IMR-90 (cell line): ENCODE measurements around the gene PDCL3. TPM values are rescaled to one million over a fixed set of nuclear protein-coding genes. Genes with fewer than 3 reads are reported as not detected.

Experiments
- ATAC-seq: fragments of 200-7000 bp; cut with Tn5 transposase; 2 replicates; pipeline ENCODE4 v1.9.1; 2020; ENCODE audit warnings: low read depth, mild to moderate bottlenecking, moderate library complexity
- BruUV-seq: library from RNA; stranded (reverse); fragments of 400-500 nt; replicated peaks from 2 replicates; lab custom pipeline; 2021; lab: Mats Ljungman, UMichigan
- CTCF ChIA-PET: fragments of 300-600 bp; formaldehyde crosslinking; extraction: SDS; loops from one replicate; lab custom pipeline; 2021; ENCODE audit warnings: antibody characterized with exemption; lab: Yijun Ruan, JAX
- POLR2A ChIA-PET: fragments of 300-600 bp; sonication (Branson Sonifier 250); formaldehyde crosslinking; loops from one replicate; lab custom pipeline; 2022; ENCODE audit warnings: antibody characterized with exemption; ENCODE audit not compliant: unreplicated experiment; lab: Charles Lee
- DNase-seq: peaks from one replicate; pipeline ENCODE4 v3.0.0; 2013
- H2AFZ ChIP-seq: replicated peaks from 2 replicates; pipeline ENCODE3; 2013; ENCODE audit warnings: low read length, mild to moderate bottlenecking; ENCODE audit not compliant: poor library complexity
- H2AK5ac ChIP-seq: 2 replicates; pipeline ENCODE4 v1.6.1; 2013; ENCODE audit warnings: low read depth, low read length, inconsistent platforms
- H2AK9ac ChIP-seq: replicated peaks from 2 replicates; pipeline ENCODE3; 2013; ENCODE audit warnings: mild to moderate bottlenecking, low read depth, low read length, moderate library complexity; ENCODE audit not compliant: poor library complexity
- H2BK120ac ChIP-seq: 2 replicates; pipeline ENCODE4 v1.6.1; 2013; ENCODE audit warnings: low read depth, low read length, inconsistent platforms
- H2BK15ac ChIP-seq: 3 replicates; pipeline ENCODE4 v1.6.1; 2013; ENCODE audit warnings: low read depth, low read length, inconsistent platforms
- H2BK20ac ChIP-seq: 2 replicates; pipeline ENCODE4 v1.6.1; 2013; ENCODE audit warnings: low read depth, mild to moderate bottlenecking, inconsistent platforms, low read length, moderate library complexity
- H2BK5ac ChIP-seq: 2 replicates; pipeline ENCODE4 v1.6.1; 2013; ENCODE audit warnings: mild to moderate bottlenecking, low read depth, low read length, inconsistent platforms; ENCODE audit not compliant: poor library complexity, severe bottlenecking
- H3K14ac ChIP-seq: replicated peaks from 2 replicates; pipeline ENCODE4 v1.6.1; 2013; ENCODE audit warnings: low read depth, low read length, inconsistent platforms
- H3K18ac ChIP-seq: 2 replicates; pipeline ENCODE4 v1.6.1; 2013; ENCODE audit warnings: low read depth, low read length, control low read depth
- H3K23ac ChIP-seq: 2 replicates; pipeline ENCODE4 v1.6.1; 2013; ENCODE audit warnings: low read depth, low read length, inconsistent platforms
- H3K27ac ChIP-seq: 2 replicates; pipeline ENCODE4 v1.5.1; 2013; ENCODE audit warnings: mild to moderate bottlenecking, control low read depth, low read length; ENCODE audit not compliant: insufficient read depth
- H3K27me3 ChIP-seq: 2 replicates; pipeline ENCODE4 v1.6.1; 2013; ENCODE audit warnings: low read length; ENCODE audit not compliant: control insufficient read depth, insufficient read depth
- H3K36me3 ChIP-seq: 2 replicates; pipeline ENCODE4 v1.6.1; 2013; ENCODE audit warnings: low read length, mixed read lengths; ENCODE audit not compliant: control insufficient read depth, insufficient read depth
- H3K4ac ChIP-seq: 2 replicates; pipeline ENCODE4 v1.6.1; 2013; ENCODE audit warnings: low read depth, low read length, inconsistent platforms
- H3K4me1 ChIP-seq: 2 replicates; pipeline ENCODE4 v1.6.1; 2013; ENCODE audit warnings: low read length, mixed read lengths; ENCODE audit not compliant: control insufficient read depth, insufficient read depth
- H3K4me2 ChIP-seq: 2 replicates; pipeline ENCODE4 v1.6.1; 2013; ENCODE audit warnings: low read depth, mild to moderate bottlenecking, control low read depth, low read length, moderate library complexity
- H3K4me3 ChIP-seq: 2 replicates; pipeline ENCODE4 v1.5.1; 2013; ENCODE audit warnings: low read depth, mild to moderate bottlenecking, control low read depth, low read length, moderate library complexity; ENCODE audit not compliant: insufficient read depth
- H3K56ac ChIP-seq: 2 replicates; pipeline ENCODE4 v1.6.1; 2013; ENCODE audit warnings: low read length, inconsistent platforms; ENCODE audit not compliant: insufficient read depth; ENCODE audit errors: extremely low read depth
- H3K79me1 ChIP-seq, 2 experiments: 2 replicates each; pipeline ENCODE4 v1.6.1; 2013; ENCODE audit warnings: low read length in 2 of 2, inconsistent platforms in 1 of 2, low read depth in 1 of 2
- H3K9ac ChIP-seq: 2 replicates; pipeline ENCODE4 v1.6.1; 2013; ENCODE audit warnings: low read depth, low read length, control low read depth
- H3K9me1 ChIP-seq: 2 replicates; pipeline ENCODE4 v1.6.1; 2013; ENCODE audit warnings: low read length, inconsistent platforms; ENCODE audit not compliant: insufficient read depth
- H3K9me3 ChIP-seq: 2 replicates; pipeline ENCODE4 v1.6.1; 2013; ENCODE audit warnings: low read length; ENCODE audit not compliant: control insufficient read depth, insufficient read depth
- H4K20me1 ChIP-seq: 2 replicates; pipeline ENCODE4 v1.6.1; 2013; ENCODE audit warnings: low read length, inconsistent platforms; ENCODE audit not compliant: insufficient read depth
- H4K5ac ChIP-seq: 2 replicates; pipeline ENCODE4 v1.6.1; 2013; ENCODE audit warnings: mild to moderate bottlenecking, low read depth, low read length, control low read depth
- H4K8ac ChIP-seq, 2 experiments: 2 replicates each; pipeline ENCODE4 v1.6.1; 2013; ENCODE audit warnings: low read depth in 2 of 2, low read length in 2 of 2, control low read depth in 1 of 2, inconsistent platforms in 1 of 2
- H4K91ac ChIP-seq: 2 replicates; pipeline ENCODE4 v1.6.1; 2013; ENCODE audit warnings: low read depth, low read length, inconsistent platforms; ENCODE audit not compliant: insufficient read depth
- CTCF ChIP-seq: conservative IDR thresholded peaks from 2 replicates; pipeline ENCODE4 v1.5.1; 2012; ENCODE audit warnings: mild to moderate bottlenecking, low read depth, low read length, improper control_type of control experiment
- NFE2L2 ChIP-seq: fragments of 150-350 bp; IDR thresholded peaks from 2 replicates; pipeline ENCODE4 v1.6.1; 2016; ENCODE audit warnings: low read depth, mild to moderate bottlenecking, low read length
- POLR2A ChIP-seq: IDR thresholded peaks from 2 replicates; pipeline ENCODE4 v1.6.1; 2012; ENCODE audit warnings: mild to moderate bottlenecking, low read depth, low read length
- RAD21 ChIP-seq: IDR thresholded peaks from 2 replicates; pipeline ENCODE4 v1.6.1; 2012; ENCODE audit warnings: low read length, improper control_type of control experiment
- SMC3 ChIP-seq: fragments of 150-350 bp; IDR thresholded peaks from 2 replicates; pipeline ENCODE4 v1.6.1; 2016; ENCODE audit warnings: low read depth, mild to moderate bottlenecking, antibody characterized with exemption, low read length, moderate library complexity
- WGBS, 2 experiments: methylation state at CpG; one replicate each; pipeline versions ENCODE4 v1.1.5 to v1.1.7; 2013; ENCODE audit warnings: missing lambda C conversion rate in 2 of 2; ENCODE audit not compliant: insufficient read length in 1 of 2; ENCODE audit errors: extremely low coverage in 2 of 2; 5-methylcytosine and 5-hydroxymethylcytosine counted together
- dilution Hi-C: fragments of 300-500 bp; cut with HindIII; formaldehyde crosslinking; loops from one replicate; pipeline ENCODE4 v1.14.3; 2018; ENCODE audit warnings: low sequenced_read_pairs; ENCODE audit not compliant: unreplicated experiment
- in situ Hi-C: fragments of 300-500 bp; cut with MboI; formaldehyde crosslinking; loops from 3 replicates; pipeline ENCODE4 v1.14.3; 2019; ENCODE audit warnings: low sequenced_read_pairs, inconsistent platforms, mixed read lengths
- intact Hi-C: fragments of 100-400 bp; cut with micrococcal nuclease; formaldehyde crosslinking; loops from 2 replicates; pipeline ENCODE4 v1.10.0; 2022
- polyA plus RNA-seq, 3 experiments: library from polyadenylated mRNA; depleted of rRNA; stranded (reverse); fragments of >200 nt; gene quantifications; 2 replicates each; pipeline ENCODE4 v1.2.3, GENCODE V29; 2012; ENCODE audit warnings: low replicate concordance in 1 of 3
- total RNA-seq: library from RNA; depleted of rRNA; stranded (reverse); fragments of >200 nt; gene quantifications from 2 replicates; pipeline ENCODE4 v1.2.3, GENCODE V29; 2012

PDCL3 gene
- total and polyA plus RNA-seq, 2 of the 4 experiments (the other 2 are of a cell fraction), result 9.5 to 26.4 TPM

- H2BK5ac ChIP-seq, result no peak overlapping the region
- H3K18ac ChIP-seq, result no peak overlapping the region
- peak overlapping the region; percentile 7 for H2AFZ ChIP-seq
- ATAC-seq, result peak; percentile 93
- H2BK15ac ChIP-seq, result no peak overlapping the region
- intact Hi-C loops (loop anchor here (2.0 kb wide), 1 partner anchor 208 kb away; no protein-coding TSS in a partner anchor), dilution Hi-C loops (no loop called here), in situ Hi-C loops (loop anchor here (25.0 kb wide), 2 partner anchors 202 to 602 kb away; partner anchors contain the start of gene NPAS2)
- no peak overlapping the region for H2AK5ac ChIP-seq
- no peak overlapping the region for H3K4me3 ChIP-seq
- no peak overlapping the region for H4K91ac ChIP-seq
- H3K9me1 ChIP-seq, result no peaks in the 10 kb centered on the region
- no peak overlapping the region for H3K14ac ChIP-seq
- TF ChIP-seq NFE2L2 (no peak), RAD21 (peak; percentile 83), CTCF (peak; percentile 64), POLR2A (0 out of 2 replicates have a peak, but pooled peaks have one; percentile 23), SMC3 (peak; percentile 71)
- H3K9ac ChIP-seq, result no peak overlapping the region
- no peaks in the 10 kb centered on the region for H3K36me3 ChIP-seq
- BruUV-seq, result no TSS peak
- POLR2A ChIA-PET, result no interaction called here
- DNase-seq, result peak; percentile 49
- peaks cover 20% of the 10 kb centered on the region for H3K27me3 ChIP-seq
- CTCF ChIA-PET, result interaction anchor here (0.6 to 1.8 kb wide), 6 partner anchors 10 to 595 kb away, joined by 3 to 6 read pairs (median 4); no protein-coding TSS in a partner anchor
- no peak overlapping the region for H3K23ac ChIP-seq
- H3K27ac ChIP-seq, result no peak overlapping the region
- no peak overlapping the region for H2BK20ac ChIP-seq
- H4K8ac ChIP-seq, result no peak overlapping the region
- no peaks in the 10 kb centered on the region for H3K9me3 ChIP-seq
- no peaks in the 10 kb centered on the region for H3K4me1 ChIP-seq
- no peak overlapping the region for H3K56ac ChIP-seq
- H4K20me1 ChIP-seq, result no peaks in the 10 kb centered on the region
- no peaks in the 10 kb centered on the region for H3K79me1 ChIP-seq
- H3K4ac ChIP-seq, result no peak overlapping the region
- H4K5ac ChIP-seq, result no peak overlapping the region
- no peak overlapping the region for H2AK9ac ChIP-seq
- no peak overlapping the region for H3K4me2 ChIP-seq
- H2BK120ac ChIP-seq, result no peak overlapping the region
- 30% methylated on average over 3 of the region's 13 CpGs; no CpG with 5 or more reads in 1 of the 2 experiments for WGBS, 2 experiments
Observed at GRCh38 chr2:100610381-100610831, 47.6 kb downstream of the PDCL3 start.
